Activated B cell treated with CpG ODN at 0.5 μM for 24 hours (primary cell): ENCODE data around the gene SETX. TPM values are rescaled to one million over a fixed set of nuclear protein-coding genes. Genes with fewer than 3 reads are reported as not detected.

Experiments
- ATAC-seq: fragments of 200-7000 bp; cut with Tn5 transposase; one replicate; pipeline ENCODE4 v1.10.0; 2021; ENCODE audit warnings: low read depth, mild to moderate bottlenecking, moderate library complexity
- CTCF ChIA-PET: fragments of 350-600 bp; sonication (Branson Sonifier 250); formaldehyde crosslinking; loops from one replicate; lab custom pipeline; 2021; ENCODE audit warnings: antibody characterized with exemption; lab: Charles Lee
- POLR2A ChIA-PET: fragments of 350-600 bp; sonication (Branson Sonifier 250); formaldehyde crosslinking; loops from one replicate; lab custom pipeline; 2021; ENCODE audit warnings: antibody characterized with exemption; lab: Charles Lee
- DNase-seq: peaks from one replicate; pipeline ENCODE4 v3.0.0; 2022
- H3K27ac Mint-ChIP-seq: one replicate; pipeline ENCODE4 v1.8.0; 2020; ENCODE audit warnings: mixed read lengths
- H3K27me3 Mint-ChIP-seq: one replicate; pipeline ENCODE4 v1.8.0; 2021; ENCODE audit warnings: mixed read lengths
- H3K36me3 Mint-ChIP-seq: one replicate; pipeline ENCODE4 v1.8.0; 2021; ENCODE audit warnings: low read depth, mixed read lengths
- H3K4me1 Mint-ChIP-seq: one replicate; pipeline ENCODE4 v1.8.0; 2021; ENCODE audit warnings: mixed read lengths
- H3K4me3 Mint-ChIP-seq: one replicate; pipeline ENCODE4 v1.8.0; 2020; ENCODE audit warnings: mild to moderate bottlenecking, mixed read lengths
- H3K9me3 Mint-ChIP-seq: one replicate; pipeline ENCODE4 v1.8.0; 2020; ENCODE audit warnings: mixed read lengths
- CTCF ChIP-seq: fragments of 200-600 bp; IDR thresholded peaks from one replicate; pipeline ENCODE4 v1.8.0; 2022; ENCODE audit warnings: antibody characterized with exemption, mild to moderate bottlenecking
- intact Hi-C: fragments of 100-400 bp; cut with micrococcal nuclease; formaldehyde crosslinking; loops from one replicate; pipeline ENCODE4 v1.15.1; 2024
- total RNA-seq: library from RNA; stranded (reverse); gene quantifications from 2 replicates; pipeline ENCODE4 v1.2.3, GENCODE V29; 2022

Gene SETX
- total RNA-seq, 1 donor from 2014 or later = 109 TPM

GRCh38 chr9:132351404-132352045, 3.3 kb downstream of the SETX start:
- Mint-ChIP-seq H3K36me3 (peaks cover 68% of the 10 kb centered on the region), H3K9me3 (peaks cover 1% of the 10 kb centered on the region), H3K4me1 (peaks cover 64% of the 10 kb centered on the region), H3K27ac (peak overlapping the region; percentile 97), H3K27me3 (no peaks in the 10 kb centered on the region), H3K4me3 (peak overlapping the region; percentile 37)
- ChIA-PET POLR2A (interaction anchor here (0.8 to 9.7 kb wide), 10 partner anchors 10 to 55 kb away, joined by 3 to 527 read pairs (median 6); no protein-coding TSS in a partner anchor), CTCF (interaction anchor here (6.3 kb wide), 1 partner anchor 31 kb away, joined by 57 read pairs; no protein-coding TSS in a partner anchor)
- ATAC-seq (no peak), DNase-seq (no peak)
- intact Hi-C loops = loop anchor here (1.0 to 10.0 kb wide), 2 partner anchors 32 to 957 kb away; partner anchors contain the start of gene PRRC2B
- no peak for TF ChIP-seq CTCF

- ChIA-PET POLR2A (interaction anchor here (0.6 to 9.7 kb wide), 14 partner anchors 11 to 319 kb away, joined by 3 to 527 read pairs (median 4); partner anchors contain the start of gene DDX31), CTCF (interaction anchor here (6.3 kb wide), 1 partner anchor 32 kb away, joined by 57 read pairs; no protein-coding TSS in a partner anchor)
- intact Hi-C loops = loop anchor here (1.0 to 10.0 kb wide), 2 partner anchors 32 to 956 kb away; partner anchors contain the start of gene PRRC2B
- H3K4me3 Mint-ChIP-seq = peak overlapping the region; percentile 37
- ATAC-seq = no peak
- peak overlapping the region; percentile 97 for H3K27ac Mint-ChIP-seq
- H3K9me3 Mint-ChIP-seq = no peaks in the 10 kb centered on the region
- H3K4me1 Mint-ChIP-seq = peaks cover 63% of the 10 kb centered on the region
- no peaks in the 10 kb centered on the region for H3K27me3 Mint-ChIP-seq
- no peak for TF ChIP-seq CTCF
- peaks cover 74% of the 10 kb centered on the region for H3K36me3 Mint-ChIP-seq
- no peak for DNase-seq
These were observed 3.9 kb downstream of the SETX start for GRCh38 chr9:132350861-132351315.

- CTCF ChIA-PET = interaction anchor here (3.1 kb wide), 1 partner anchor 35 kb away, joined by 13 read pairs; no protein-coding TSS in a partner anchor
- intact Hi-C loops = no loop called here
- peaks cover 80% of the 10 kb centered on the region for H3K36me3 Mint-ChIP-seq
These were observed 6.1 kb downstream of the SETX start for GRCh38 chr9:132348676-132349075.

GRCh38 chr9:132346177-132346576, 8.6 kb downstream of the SETX start:
- no peak for TF ChIP-seq CTCF
- intact Hi-C loops = no loop called here
- Mint-ChIP-seq H3K27me3 (no peaks in the 10 kb centered on the region), H3K4me1 (peaks cover 31% of the 10 kb centered on the region), H3K4me3 (no peak overlapping the region), H3K9me3 (no peaks in the 10 kb centered on the region), H3K36me3 (peaks cover 79% of the 10 kb centered on the region), H3K27ac (no peak overlapping the region)
- CTCF ChIA-PET = interaction anchor here (3.1 kb wide), 1 partner anchor 38 kb away, joined by 13 read pairs; no protein-coding TSS in a partner anchor
- POLR2A ChIA-PET = interaction anchor here (0.8 kb wide), 1 partner anchor 9 kb away, joined by 4 read pairs; the partner anchor contains the start of gene SETX
- no peak for ATAC-seq
- no peak for DNase-seq

More at GRCh38 chr9:132348676-132349075, 6.1 kb downstream of the SETX start:
- Mint-ChIP-seq H3K4me1 (peaks cover 56% of the 10 kb centered on the region), H3K4me3 (no peak overlapping the region), H3K27ac (peak overlapping the region; percentile 76), H3K9me3 (no peaks in the 10 kb centered on the region), H3K27me3 (no peaks in the 10 kb centered on the region)
- ATAC-seq (no peak), DNase-seq (no peak)
- POLR2A ChIA-PET = interaction anchor here (0.8 to 9.7 kb wide), 3 partner anchors 24 to 42 kb away, joined by 3 to 527 read pairs (median 6); no protein-coding TSS in a partner anchor
- no peak for TF ChIP-seq CTCF
